MM.1S (cell line): ENCODE data around the gene TCHP.
"Not testable (repeated sequence)": the region's sequence is repeated elsewhere in the genome, so short reads cannot be mapped to it uniquely, and the experiment has no call there.

Experiments used
- DNase-seq: peaks from one replicate; pipeline ENCODE4 v3.0.0-alpha.2; 2015
- H2AFZ ChIP-seq: fragments of 300-600 bp; sonication (generic); 2 replicates; pipeline ENCODE4 v1.6.0; 2016; ENCODE audit warnings: antibody characterized with exemption, low read length
- H3F3A ChIP-seq: fragments of 300-600 bp; sonication (generic); 2 replicates; pipeline ENCODE4 v1.6.1; 2016; ENCODE audit warnings: mild to moderate bottlenecking, antibody characterized with exemption, low read length, moderate library complexity, mixed read lengths; ENCODE audit not compliant: insufficient read depth
- H3K27ac ChIP-seq: fragments of 300-600 bp; sonication (generic); 2 replicates; pipeline ENCODE4 v1.5.1; 2016; ENCODE audit warnings: mild to moderate bottlenecking, low read length
- H3K27me3 ChIP-seq: fragments of 300-600 bp; sonication (generic); replicated peaks from 2 replicates; pipeline ENCODE4 v1.6.0; 2016; ENCODE audit warnings: low read length; ENCODE audit not compliant: insufficient read depth
- H3K36me3 ChIP-seq: fragments of 300-600 bp; sonication (generic); replicated peaks from 2 replicates; pipeline ENCODE4 v1.6.1; 2016; ENCODE audit warnings: mild to moderate bottlenecking, low read length, mixed read lengths; ENCODE audit not compliant: insufficient read depth
- H3K4me1 ChIP-seq: fragments of 300-600 bp; sonication (generic); 2 replicates; pipeline ENCODE4 v1.6.1; 2016; ENCODE audit warnings: low read length, mixed read lengths
- H3K4me2 ChIP-seq: fragments of 300-600 bp; sonication (generic); 2 replicates; pipeline ENCODE4 v1.6.0; 2016; ENCODE audit warnings: low read depth, low read length
- H3K4me3 ChIP-seq: fragments of 300-600 bp; sonication (generic); 2 replicates; pipeline ENCODE4 v1.5.1; 2016; ENCODE audit warnings: low read length, mixed read lengths
- H3K79me2 ChIP-seq: fragments of 300-600 bp; sonication (generic); 2 replicates; pipeline ENCODE4 v1.6.1; 2016; ENCODE audit warnings: mixed run types, low read length, mixed read lengths
- H3K9ac ChIP-seq: fragments of 300-600 bp; sonication (generic); 2 replicates; pipeline ENCODE4 v1.6.1; 2016; ENCODE audit warnings: low read length, mixed read lengths
- H3K9me2 ChIP-seq: fragments of 300-600 bp; sonication (generic); replicated peaks from 2 replicates; pipeline ENCODE4 v1.6.1; 2016; ENCODE audit warnings: mild to moderate bottlenecking, low read length, mixed read lengths; ENCODE audit not compliant: insufficient read depth
- H3K9me3 ChIP-seq: fragments of 300-600 bp; sonication (generic); replicated peaks from 2 replicates; pipeline ENCODE4 v1.6.1; 2016; ENCODE audit warnings: mild to moderate bottlenecking, low read length, mixed read lengths; ENCODE audit not compliant: insufficient read depth
- H4K20me1 ChIP-seq: fragments of 300-600 bp; sonication (generic); 2 replicates; pipeline ENCODE4 v1.6.1; 2016; ENCODE audit warnings: mild to moderate bottlenecking, low read length, moderate library complexity, mixed read lengths; ENCODE audit not compliant: insufficient read depth
- EZH2 ChIP-seq: fragments of 300-600 bp; sonication (generic); optimal IDR thresholded peaks from 2 replicates; pipeline ENCODE3; 2017; ENCODE audit warnings: low read depth, mild to moderate bottlenecking, antibody characterized with exemption, low read length, mixed read lengths
- EZH2phosphoT487 ChIP-seq: fragments of 300-600 bp; sonication (generic); IDR thresholded peaks from 2 replicates; pipeline ENCODE4 v1.6.1; 2018; ENCODE audit warnings: antibody characterized with exemption, low read length
- TF ChIP-seq, protein P1 (sequence below): fragments of 300-600 bp; sonication (generic); IDR thresholded peaks from 2 replicates; pipeline ENCODE4 v1.5.1; 2016; ENCODE audit warnings: antibody characterized with exemption, low read length, mixed read lengths

TCHP gene

DNA sequence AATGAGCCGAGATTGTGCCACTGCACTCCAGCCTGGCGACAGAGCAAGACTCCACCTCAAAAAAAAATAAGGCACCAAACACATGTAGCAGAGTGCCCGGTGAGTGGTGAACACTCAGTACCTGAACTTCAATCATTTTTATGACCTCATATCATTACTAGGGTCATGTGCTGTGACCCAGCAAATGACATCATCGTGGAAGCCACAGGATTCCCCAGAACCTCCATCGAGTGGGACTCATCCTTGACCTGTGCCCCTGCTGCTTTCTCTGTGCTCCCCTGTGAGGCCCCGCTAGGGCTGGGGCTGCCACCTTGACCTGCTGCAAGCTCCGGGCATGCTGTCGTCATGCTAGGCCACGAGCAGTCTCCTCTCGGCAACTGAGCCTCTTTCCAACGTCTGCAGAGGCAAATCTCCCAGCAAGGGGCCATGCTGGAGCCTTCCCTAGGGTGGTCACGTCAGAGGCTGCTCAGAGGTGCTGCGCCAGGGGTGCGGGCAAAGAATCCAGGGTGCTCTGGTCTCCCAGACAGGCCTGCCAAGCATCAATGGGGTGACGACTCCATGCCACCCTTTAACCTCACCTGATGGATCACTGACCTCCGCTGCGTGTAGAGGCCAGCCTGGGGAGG is 38.3 kb upstream of the TCHP start:
- Histone ChIP-seq H3F3A (no peaks in the 10 kb centered on the region), H3K4me3 (no peak overlapping the region), H3K4me2 (no peak overlapping the region), H2AFZ (no peak overlapping the region), H3K9me2 (no peaks in the 10 kb centered on the region), H3K27me3 (no peaks in the 10 kb centered on the region), H3K4me1 (no peaks in the 10 kb centered on the region), H3K9me3 (no peaks in the 10 kb centered on the region), H3K9ac (no peak overlapping the region), H3K36me3 (no peaks in the 10 kb centered on the region), H3K79me2 (no peaks in the 10 kb centered on the region; the same call in 1 of the 2 replicates), H4K20me1 (no peaks in the 10 kb centered on the region), H3K27ac (no peak overlapping the region)
- TF ChIP-seq EZH2phosphoT487 (no peak), EZH2 (no peak)
- TF ChIP-seq, protein P1, sequence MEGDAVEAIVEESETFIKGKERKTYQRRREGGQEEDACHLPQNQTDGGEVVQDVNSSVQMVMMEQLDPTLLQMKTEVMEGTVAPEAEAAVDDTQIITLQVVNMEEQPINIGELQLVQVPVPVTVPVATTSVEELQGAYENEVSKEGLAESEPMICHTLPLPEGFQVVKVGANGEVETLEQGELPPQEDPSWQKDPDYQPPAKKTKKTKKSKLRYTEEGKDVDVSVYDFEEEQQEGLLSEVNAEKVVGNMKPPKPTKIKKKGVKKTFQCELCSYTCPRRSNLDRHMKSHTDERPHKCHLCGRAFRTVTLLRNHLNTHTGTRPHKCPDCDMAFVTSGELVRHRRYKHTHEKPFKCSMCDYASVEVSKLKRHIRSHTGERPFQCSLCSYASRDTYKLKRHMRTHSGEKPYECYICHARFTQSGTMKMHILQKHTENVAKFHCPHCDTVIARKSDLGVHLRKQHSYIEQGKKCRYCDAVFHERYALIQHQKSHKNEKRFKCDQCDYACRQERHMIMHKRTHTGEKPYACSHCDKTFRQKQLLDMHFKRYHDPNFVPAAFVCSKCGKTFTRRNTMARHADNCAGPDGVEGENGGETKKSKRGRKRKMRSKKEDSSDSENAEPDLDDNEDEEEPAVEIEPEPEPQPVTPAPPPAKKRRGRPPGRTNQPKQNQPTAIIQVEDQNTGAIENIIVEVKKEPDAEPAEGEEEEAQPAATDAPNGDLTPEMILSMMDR = no peak
- DNase-seq = no peak

DNA sequence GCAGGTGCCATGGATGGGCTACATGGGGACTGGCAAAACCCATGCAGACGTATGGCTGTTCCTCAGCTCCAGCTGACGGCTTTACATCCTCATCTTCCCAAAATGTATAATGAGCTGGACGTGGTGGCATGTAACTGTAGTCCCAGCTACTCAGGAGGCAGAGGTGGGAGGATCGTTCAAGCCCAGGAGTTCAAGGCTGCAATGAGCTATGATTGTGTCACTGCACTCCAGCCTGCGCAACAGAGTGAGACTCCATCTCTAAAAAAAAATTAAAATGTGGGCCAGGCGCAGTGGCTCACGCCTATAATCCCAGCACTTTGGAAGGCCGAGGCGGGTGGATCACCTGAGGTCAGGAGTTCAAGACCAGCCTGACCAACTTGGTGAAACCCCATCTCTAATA is 37.6 kb upstream of the TCHP start:
- H3K4me2 ChIP-seq, H3F3A ChIP-seq, H3K9ac ChIP-seq, H3K4me1 ChIP-seq, H3K9me2 ChIP-seq, H3K36me3 ChIP-seq, H4K20me1 ChIP-seq, H3K4me3 ChIP-seq, H3K9me3 ChIP-seq, H3K79me2 ChIP-seq, DNase-seq, H2AFZ ChIP-seq, H3K27ac ChIP-seq, H3K27me3 ChIP-seq: not testable (repeated sequence)

DNA sequence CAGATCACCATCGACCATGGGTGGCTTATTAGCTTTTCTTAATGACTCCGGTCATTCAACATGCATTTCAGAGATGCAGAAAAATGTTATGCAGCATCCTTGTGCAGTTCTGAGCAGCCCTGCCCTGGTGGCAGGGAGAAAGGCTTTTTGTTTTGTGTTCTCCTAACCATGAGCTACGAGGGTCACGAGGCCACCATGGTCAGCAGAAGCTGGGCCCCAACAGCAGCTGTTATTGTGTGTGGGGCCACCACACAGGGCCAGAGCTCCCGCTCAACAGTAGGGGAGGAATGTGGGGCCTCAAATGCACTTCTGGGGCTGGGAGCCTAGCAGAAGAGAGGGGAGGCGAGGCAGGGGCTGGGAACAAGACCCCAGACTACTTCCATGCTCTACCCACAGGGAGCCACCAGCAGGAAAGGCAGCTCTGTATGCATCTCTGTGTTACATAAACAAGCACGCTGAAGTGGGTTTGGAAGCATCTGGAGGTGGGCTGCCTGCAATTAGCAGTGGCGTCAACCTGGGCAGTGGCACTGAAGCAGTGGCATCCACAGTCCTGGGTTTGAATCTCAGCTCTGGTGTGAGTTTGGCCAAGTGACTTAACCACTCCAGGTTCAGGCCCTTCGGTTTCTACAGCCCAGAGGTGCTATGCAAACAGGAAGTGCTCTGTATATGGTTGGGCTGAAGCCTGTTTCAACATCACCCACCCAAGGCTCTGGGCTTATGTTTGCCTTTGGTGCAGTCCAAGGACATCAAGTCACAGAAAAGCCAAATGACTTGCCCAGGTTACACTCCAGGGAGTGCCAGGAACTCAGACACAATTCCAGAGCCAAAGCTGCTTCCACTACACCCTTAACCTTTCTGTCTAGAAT is 36.0 kb upstream of the TCHP start:
- no peak overlapping the region for H2AFZ ChIP-seq
- no peaks in the 10 kb centered on the region for H3K36me3 ChIP-seq
- no peaks in the 10 kb centered on the region for H3F3A ChIP-seq
- H3K4me3 ChIP-seq = no peak overlapping the region
- no peak overlapping the region for H3K9ac ChIP-seq
- no peaks in the 10 kb centered on the region; the same call in 1 of the 2 replicates for H3K79me2 ChIP-seq
- no peak overlapping the region for H3K4me2 ChIP-seq
- DNase-seq = peak; percentile 25
- H3K9me3 ChIP-seq = no peaks in the 10 kb centered on the region
- H3K4me1 ChIP-seq = no peaks in the 10 kb centered on the region
- no peak for TF ChIP-seq EZH2phosphoT487
- H4K20me1 ChIP-seq = no peaks in the 10 kb centered on the region
- no peak overlapping the region for H3K27ac ChIP-seq
- H3K27me3 ChIP-seq = no peaks in the 10 kb centered on the region
- H3K9me2 ChIP-seq = no peaks in the 10 kb centered on the region

DNA sequence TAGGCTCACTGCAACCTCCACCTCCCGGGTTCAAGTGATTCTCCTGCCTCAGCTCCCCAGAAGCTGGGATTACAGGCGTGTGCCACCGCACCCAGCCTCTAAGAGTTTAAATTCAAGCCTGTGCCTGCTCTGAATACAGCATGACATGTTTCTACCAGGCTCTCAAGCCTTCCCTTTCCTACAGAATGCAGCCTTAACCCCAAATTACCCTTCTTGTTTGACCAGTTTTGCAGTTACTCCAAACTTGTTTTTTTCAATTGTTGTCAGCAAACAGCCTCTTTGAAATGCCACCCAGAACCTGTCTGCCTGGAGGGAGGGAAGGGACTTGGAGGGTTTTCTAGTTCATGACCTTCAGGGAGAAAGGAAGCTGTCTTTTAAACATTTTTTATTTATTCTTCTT is 35.2 kb upstream of the TCHP start:
- H3K9me2 ChIP-seq = no peaks in the 10 kb centered on the region
- H3K9me3 ChIP-seq = no peaks in the 10 kb centered on the region
- H3K79me2 ChIP-seq = no peaks in the 10 kb centered on the region; the same call in 1 of the 2 replicates
- no peak overlapping the region for H2AFZ ChIP-seq
- H4K20me1 ChIP-seq = no peaks in the 10 kb centered on the region
- no peak for DNase-seq
- TF ChIP-seq EZH2phosphoT487 (no peak), EZH2 (no peak)
- TF ChIP-seq, protein P1 = no peak
- H3K4me2 ChIP-seq = no peak overlapping the region
- no peaks in the 10 kb centered on the region for H3K36me3 ChIP-seq
- H3K4me1 ChIP-seq = no peaks in the 10 kb centered on the region
- no peak overlapping the region for H3K4me3 ChIP-seq
- H3F3A ChIP-seq = no peaks in the 10 kb centered on the region
- no peaks in the 10 kb centered on the region for H3K27me3 ChIP-seq
- no peak overlapping the region for H3K9ac ChIP-seq
- no peak overlapping the region for H3K27ac ChIP-seq
